Measurements from ENCODE around the gene UBAC1. TPM values are rescaled to one million over a fixed set of nuclear protein-coding genes. Genes with fewer than 3 reads are reported as not detected.

The UBAC1 gene
- total RNA-seq, 1 donor from 2014 or later = 31.0 TPM

GRCh38 chr9:135973277-135974219, 12.4 kb upstream of the UBAC1 start:
- intact Hi-C loops (cut with DNase I) = no loop called here
- no peak for TF ChIP-seq CTCF (IDR thresholded peaks at IDR 0.05)
- H3K27ac ChIP-seq = no peak overlapping the region
- no peaks in the 10 kb centered on the region for H3K27me3 ChIP-seq
- no peaks in the 10 kb centered on the region for H3K9me3 ChIP-seq
- H3K4me3 ChIP-seq = no peak overlapping the region
- no peak for DNase-seq (ENCODE audit: low spot score in 2 of 2)
- H3K36me3 ChIP-seq = no peaks in the 10 kb centered on the region
- no peaks in the 10 kb centered on the region for H3K4me1 ChIP-seq

- TF ChIP-seq CTCF (IDR thresholded peaks at IDR 0.05) = no peak
- no peak overlapping the region for H3K27ac ChIP-seq
- intact Hi-C loops (cut with DNase I) = no loop called here
Observed at GRCh38 chr9:135971892-135972291, 10.7 kb upstream of the UBAC1 start.

GRCh38 chr9:135971111-135971766, 10.1 kb upstream of the UBAC1 start:
- intact Hi-C loops (cut with DNase I) = no loop called here
- no peak for TF ChIP-seq CTCF (IDR thresholded peaks at IDR 0.05)

More at GRCh38 chr9:135971892-135972291, 10.7 kb upstream of the UBAC1 start:
- Histone ChIP-seq H3K4me3 (no peak overlapping the region), H3K27me3 (no peaks in the 10 kb centered on the region), H3K9me3 (no peaks in the 10 kb centered on the region), H3K36me3 (no peaks in the 10 kb centered on the region), H3K4me1 (peaks cover 0 to 5% of the 10 kb centered on the region in 2 donors)
- no peak for DNase-seq (ENCODE audit: low spot score in 2 of 2)

GRCh38 chr9:135970128-135970815, 9.1 kb upstream of the UBAC1 start:
- TF ChIP-seq CTCF (IDR thresholded peaks at IDR 0.05) = no peak
- no peaks in the 10 kb centered on the region for H3K27me3 ChIP-seq
- peaks cover 0 to 5% of the 10 kb centered on the region in 2 donors for H3K4me1 ChIP-seq
- no peak for DNase-seq (ENCODE audit: low spot score in 2 of 2)
- no peaks in the 10 kb centered on the region for H3K9me3 ChIP-seq
- H3K36me3 ChIP-seq = no peaks in the 10 kb centered on the region
- no peak overlapping the region for H3K27ac ChIP-seq
- no peak overlapping the region for H3K4me3 ChIP-seq
- intact Hi-C loops (cut with DNase I) = no loop called here

More at GRCh38 chr9:135971111-135971766, 10.1 kb upstream of the UBAC1 start:
- Histone ChIP-seq H3K36me3 (no peaks in the 10 kb centered on the region), H3K4me1 (peaks cover 0 to 5% of the 10 kb centered on the region in 2 donors), H3K4me3 (no peak overlapping the region), H3K27me3 (no peaks in the 10 kb centered on the region), H3K27ac (no peak overlapping the region), H3K9me3 (no peaks in the 10 kb centered on the region)
- no peak for DNase-seq (ENCODE audit: low spot score in 2 of 2)

- Histone ChIP-seq H3K4me1 (peaks cover 0 to 5% of the 10 kb centered on the region in 2 donors), H3K27ac (no peak overlapping the region), H3K4me3 (no peak overlapping the region), H3K27me3 (no peaks in the 10 kb centered on the region), H3K9me3 (no peaks in the 10 kb centered on the region), H3K36me3 (no peaks in the 10 kb centered on the region)
- intact Hi-C loops (cut with DNase I) = no loop called here
- no peak for TF ChIP-seq CTCF (IDR thresholded peaks at IDR 0.05)
- DNase-seq (ENCODE audit: low spot score in 2 of 2) = no peak
Observed at GRCh38 chr9:135969064-135969683, 8.0 kb upstream of the UBAC1 start.

Data from ascending aorta (tissue), 2 donors.